Progenitor cell of endocrine pancreas (in vitro differentiated cells): ENCODE measurements around the gene SORCS2. TPM values are rescaled to one million over a fixed set of nuclear protein-coding genes. Genes with fewer than 3 reads are reported as not detected.
"Not testable (repeated sequence)": the region's sequence is repeated elsewhere in the genome, so short reads cannot be mapped to it uniquely, and the experiment has no call there.

ENCODE experiments used
- DNase-seq: peaks from one replicate; pipeline ENCODE4 v3.0.0; 2021; ENCODE audit warnings: low spot score; ENCODE audit not compliant: unreplicated experiment
- H3K27ac Mint-ChIP-seq: 2 replicates; pipeline ENCODE4 v1.8.0; 2021; ENCODE audit warnings: mild to moderate bottlenecking, moderate library complexity, mixed read lengths
- H3K27me3 Mint-ChIP-seq: 2 replicates; pipeline ENCODE4 v1.8.0; 2021; ENCODE audit warnings: mixed read lengths
- H3K36me3 Mint-ChIP-seq: 2 replicates; pipeline ENCODE4 v1.8.0; 2022; ENCODE audit warnings: mixed read lengths; ENCODE audit not compliant: insufficient read depth
- H3K4me1 Mint-ChIP-seq: 2 replicates; pipeline ENCODE4 v1.8.0; 2021; ENCODE audit warnings: low read depth, mixed read lengths
- H3K4me3 Mint-ChIP-seq: 2 replicates; pipeline ENCODE4 v1.8.0; 2021; ENCODE audit warnings: low read depth, mild to moderate bottlenecking, moderate library complexity, mixed read lengths
- H3K9me3 Mint-ChIP-seq: 2 replicates; pipeline ENCODE4 v1.8.0; 2021; ENCODE audit warnings: low read depth, mixed read lengths
- total RNA-seq: library from RNA; stranded (reverse); gene quantifications from 2 replicates; pipeline ENCODE4 v1.2.1, GENCODE V29; 2021
- TF ChIP-seq, protein P1 (sequence below): fragments of 200-600 bp; sonication (generic); IDR thresholded peaks from one replicate; pipeline ENCODE4 v1.5.0; 2021; ENCODE audit warnings: antibody characterized with exemption, mild to moderate bottlenecking; ENCODE audit not compliant: unreplicated experiment

Gene SORCS2
- total RNA-seq, 1 donor from 2014 or later: 2.2 TPM

DNA sequence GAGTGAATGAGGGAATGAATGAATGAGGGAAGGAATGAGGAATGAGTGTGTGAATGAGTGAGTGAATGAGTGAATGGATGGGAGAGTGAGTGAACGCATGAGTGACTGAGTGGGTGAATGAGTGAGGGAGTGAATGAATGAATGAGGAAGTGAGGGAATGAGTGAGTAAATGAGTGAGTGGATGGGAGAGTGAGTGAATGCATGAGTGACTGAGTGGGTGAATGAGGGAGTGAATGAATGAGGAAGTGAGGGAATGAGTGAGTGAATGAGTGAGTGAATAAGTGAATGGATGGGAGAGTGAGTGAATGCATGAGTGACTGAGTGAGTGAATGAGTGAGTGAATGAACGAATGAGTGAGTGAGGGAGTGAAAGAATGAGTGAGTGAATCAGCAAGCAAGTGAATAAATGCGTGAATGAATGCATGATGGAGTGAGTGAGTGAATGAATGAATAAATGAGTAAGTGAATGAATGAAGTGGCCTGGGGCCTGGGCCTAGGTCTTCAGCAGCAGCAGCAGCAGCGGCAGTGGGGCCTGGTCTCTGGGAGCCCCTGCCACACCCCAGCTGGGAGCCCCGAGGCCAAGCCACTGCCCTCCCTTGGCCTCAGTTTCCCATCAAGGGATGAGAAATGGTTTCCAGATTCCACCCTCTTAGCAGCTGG is 258.6 kb downstream of the SORCS2 start:
- DNase-seq: no peak
- H3K9me3 Mint-ChIP-seq: no peaks in the 10 kb centered on the region
- H3K27ac Mint-ChIP-seq: no peak overlapping the region
- no peaks in the 10 kb centered on the region for H3K36me3 Mint-ChIP-seq
- no peaks in the 10 kb centered on the region for H3K4me1 Mint-ChIP-seq
- TF ChIP-seq, protein P1, sequence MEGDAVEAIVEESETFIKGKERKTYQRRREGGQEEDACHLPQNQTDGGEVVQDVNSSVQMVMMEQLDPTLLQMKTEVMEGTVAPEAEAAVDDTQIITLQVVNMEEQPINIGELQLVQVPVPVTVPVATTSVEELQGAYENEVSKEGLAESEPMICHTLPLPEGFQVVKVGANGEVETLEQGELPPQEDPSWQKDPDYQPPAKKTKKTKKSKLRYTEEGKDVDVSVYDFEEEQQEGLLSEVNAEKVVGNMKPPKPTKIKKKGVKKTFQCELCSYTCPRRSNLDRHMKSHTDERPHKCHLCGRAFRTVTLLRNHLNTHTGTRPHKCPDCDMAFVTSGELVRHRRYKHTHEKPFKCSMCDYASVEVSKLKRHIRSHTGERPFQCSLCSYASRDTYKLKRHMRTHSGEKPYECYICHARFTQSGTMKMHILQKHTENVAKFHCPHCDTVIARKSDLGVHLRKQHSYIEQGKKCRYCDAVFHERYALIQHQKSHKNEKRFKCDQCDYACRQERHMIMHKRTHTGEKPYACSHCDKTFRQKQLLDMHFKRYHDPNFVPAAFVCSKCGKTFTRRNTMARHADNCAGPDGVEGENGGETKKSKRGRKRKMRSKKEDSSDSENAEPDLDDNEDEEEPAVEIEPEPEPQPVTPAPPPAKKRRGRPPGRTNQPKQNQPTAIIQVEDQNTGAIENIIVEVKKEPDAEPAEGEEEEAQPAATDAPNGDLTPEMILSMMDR: no peak
- H3K4me3 Mint-ChIP-seq: no peak overlapping the region
- H3K27me3 Mint-ChIP-seq: peaks cover 8% of the 10 kb centered on the region

DNA sequence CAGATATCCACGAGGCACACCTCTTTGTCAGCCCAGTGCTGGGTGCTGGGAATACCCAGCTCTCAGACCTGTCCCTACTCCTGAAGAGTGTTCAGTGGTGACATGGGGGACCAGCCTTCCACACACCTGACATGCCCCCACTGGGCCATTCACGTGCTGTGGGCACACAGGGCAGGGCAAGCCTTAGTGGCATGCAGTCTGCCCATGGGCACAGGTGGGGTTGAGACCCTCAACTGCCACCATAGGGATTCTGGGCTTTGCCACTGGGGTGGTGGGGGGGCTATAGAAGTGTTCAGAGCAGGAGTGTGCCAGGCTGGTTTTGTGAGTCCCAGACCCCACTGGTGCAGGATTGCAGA is 259.1 kb downstream of the SORCS2 start:
- Mint-ChIP-seq H3K27me3 (peaks cover 8% of the 10 kb centered on the region), H3K4me3 (no peak overlapping the region), H3K9me3 (no peaks in the 10 kb centered on the region), H3K27ac (no peak overlapping the region), H3K4me1 (no peaks in the 10 kb centered on the region), H3K36me3 (no peaks in the 10 kb centered on the region)
- no peak for DNase-seq
- TF ChIP-seq, protein P1: no peak

DNA sequence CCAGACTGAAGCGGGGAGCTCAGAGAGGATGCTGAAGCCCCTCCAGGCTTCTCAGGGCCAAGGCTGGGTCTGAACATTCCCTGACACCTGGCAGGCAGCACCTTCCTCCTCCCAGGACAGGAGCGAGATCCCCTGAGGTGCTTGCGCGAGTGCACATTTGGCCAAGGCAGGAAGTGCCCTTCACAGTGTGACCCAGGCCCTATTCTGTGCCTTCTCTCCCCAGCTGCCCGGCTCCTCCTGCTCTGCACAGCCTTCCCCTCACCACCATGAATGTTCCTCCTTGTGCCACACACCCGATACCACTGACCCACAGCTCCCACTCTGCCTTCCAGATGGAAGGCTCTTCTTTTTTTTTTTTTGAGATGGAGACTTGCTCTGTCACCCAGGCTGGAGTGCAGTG is 259.5 kb downstream of the SORCS2 start:
- TF ChIP-seq, protein P1: no peak
- no peaks in the 10 kb centered on the region for H3K9me3 Mint-ChIP-seq
- DNase-seq: no peak
- H3K27me3 Mint-ChIP-seq: peaks cover 8% of the 10 kb centered on the region
- no peak overlapping the region for H3K27ac Mint-ChIP-seq
- H3K4me1 Mint-ChIP-seq: no peaks in the 10 kb centered on the region
- no peak overlapping the region for H3K4me3 Mint-ChIP-seq
- no peaks in the 10 kb centered on the region for H3K36me3 Mint-ChIP-seq

DNA sequence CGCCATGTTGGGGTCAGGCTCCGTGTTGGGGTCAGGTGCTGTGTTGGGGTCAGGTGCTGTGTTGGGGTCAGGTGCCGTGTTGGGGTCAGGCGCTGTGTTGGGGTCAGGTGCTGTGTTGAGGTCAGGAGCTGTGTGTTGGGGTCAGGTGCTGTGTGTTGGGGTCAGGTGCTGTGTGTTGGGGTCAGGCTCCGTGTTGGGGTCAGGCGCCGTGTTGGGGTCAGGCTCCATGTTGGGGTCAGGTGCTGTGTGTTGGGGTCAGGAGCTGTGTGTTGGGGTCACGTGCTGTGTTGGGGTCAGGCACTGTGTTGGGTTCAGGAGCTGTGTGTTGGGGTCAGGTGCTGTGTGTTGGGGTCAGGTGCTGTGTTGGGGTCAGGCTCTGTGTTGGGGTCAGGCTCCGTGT is 260.5 kb downstream of the SORCS2 start:
- not testable (repeated sequence) for H3K36me3 Mint-ChIP-seq, DNase-seq, H3K27me3 Mint-ChIP-seq, H3K9me3 Mint-ChIP-seq, H3K4me3 Mint-ChIP-seq, H3K27ac Mint-ChIP-seq, H3K4me1 Mint-ChIP-seq

DNA sequence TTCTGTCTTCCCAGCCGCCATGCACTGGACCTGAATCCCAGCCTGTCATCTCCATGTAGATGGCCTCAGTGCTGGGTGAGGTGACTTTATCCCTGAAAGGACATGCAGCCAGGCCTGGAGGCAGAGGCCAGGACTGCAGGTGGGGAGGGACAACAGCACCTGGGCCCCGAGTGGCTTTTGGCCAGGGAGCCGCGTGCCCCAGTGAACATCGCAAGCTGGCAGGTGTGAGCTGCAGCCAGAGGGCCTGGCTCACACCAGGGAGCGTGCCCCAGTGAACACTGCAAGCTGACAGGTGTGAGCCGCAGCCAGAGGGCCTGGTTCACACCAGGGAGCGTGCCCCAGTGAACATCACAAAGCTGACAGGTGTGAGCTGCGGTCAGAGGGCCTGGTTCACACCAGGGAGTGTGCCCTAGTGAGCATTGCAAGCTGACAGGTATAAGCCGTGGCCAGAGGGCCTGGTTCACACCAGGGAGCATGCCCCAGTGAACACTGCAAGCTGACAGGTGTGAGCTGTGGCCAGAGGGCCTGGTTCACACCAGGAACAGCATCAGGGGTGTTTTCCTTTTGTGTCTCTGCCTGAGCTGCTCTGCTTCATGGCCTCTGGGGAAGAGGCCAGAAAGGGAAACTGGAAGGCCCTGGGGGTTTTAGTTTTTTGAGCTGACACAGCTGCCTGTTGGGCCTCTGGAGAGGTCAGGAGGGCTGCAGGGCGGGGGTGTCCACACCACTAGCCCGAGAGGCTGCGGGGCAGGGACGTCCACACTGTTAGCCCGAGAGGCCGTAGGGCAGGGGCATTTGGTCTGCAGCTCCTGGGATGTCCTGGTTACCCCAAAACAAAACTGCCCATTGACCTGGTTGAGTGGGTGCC is 265.1 kb downstream of the SORCS2 start:
- no peaks in the 10 kb centered on the region for H3K9me3 Mint-ChIP-seq
- H3K4me3 Mint-ChIP-seq: no peak overlapping the region
- TF ChIP-seq, protein P1: no peak

More for the DNA sequence above, 265.1 kb downstream of the SORCS2 start:
- DNase-seq: no peak
- Mint-ChIP-seq H3K27ac (no peak overlapping the region), H3K36me3 (no peaks in the 10 kb centered on the region), H3K4me1 (peaks cover 5% of the 10 kb centered on the region), H3K27me3 (no peaks in the 10 kb centered on the region)
